ENCODE measurements around the gene CLHC1.

DNA sequence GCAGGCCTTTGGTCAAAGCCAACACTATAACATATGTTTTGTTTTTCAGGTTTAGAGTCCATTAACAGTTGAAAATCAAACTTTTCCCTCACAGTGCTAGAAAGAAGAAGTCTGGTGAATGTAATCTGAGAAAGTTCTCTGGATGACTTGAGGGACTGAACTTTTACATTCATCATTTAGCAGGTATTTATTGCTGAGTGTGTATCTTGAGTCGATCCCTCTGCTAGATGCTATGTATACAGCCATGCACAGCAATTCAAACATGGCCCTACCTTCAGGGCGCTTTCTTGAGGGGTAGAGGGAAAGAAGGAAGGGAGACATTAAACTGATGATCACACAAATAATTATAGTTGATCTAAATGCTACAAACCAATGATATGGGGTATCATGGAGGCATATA, 89.6 kb downstream of the CLHC1 start:
- TF ChIP-seq ZNF274 (IDR thresholded peaks at IDR 0.05; ENCODE audit: low read depth, low read length) (no peak), YY1 (IDR thresholded peaks at IDR 0.05; ENCODE audit: insufficient read depth, insufficient read length) (no peak)

Measured in NT2/D1 (cell line).